ENCODE data around the gene HNRNPUL2.
A peak's percentile ranks its signal among the peaks of the same experiment; 100 is the strongest.

The HNRNPUL2 gene

DNA sequence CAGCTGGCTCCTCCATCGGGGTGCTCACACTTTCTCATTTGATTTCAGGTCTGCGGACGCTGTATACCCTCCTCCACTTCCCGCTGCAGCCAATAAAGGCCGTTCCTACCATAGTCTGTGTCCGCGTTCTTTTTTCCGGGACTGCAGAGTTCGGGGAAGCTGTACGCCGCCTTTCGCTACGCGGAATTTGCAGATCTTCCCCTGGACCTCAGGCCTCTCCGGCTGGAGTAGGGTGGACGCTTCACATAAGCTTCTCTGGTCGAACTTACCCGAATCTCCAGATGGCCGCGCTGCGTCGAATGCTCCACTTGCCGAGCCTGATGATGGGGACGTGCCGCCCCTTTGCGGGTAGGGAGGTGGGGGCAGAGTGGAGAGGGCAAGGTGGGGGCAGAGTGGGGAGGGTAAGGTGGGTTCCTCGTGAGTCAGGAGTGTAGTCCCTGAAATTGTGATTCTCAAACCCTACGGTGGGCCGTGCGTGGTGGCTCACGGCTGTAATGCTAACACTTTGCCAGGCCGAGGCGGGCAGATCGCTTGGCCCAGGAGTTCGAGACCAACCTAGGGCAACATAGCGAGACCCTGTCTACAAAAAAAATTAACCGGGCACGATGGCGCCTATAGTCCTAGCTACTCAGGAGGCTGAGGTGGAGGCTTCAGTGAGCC, 61.5 kb downstream of the HNRNPUL2 start:
- DNase-seq, result peak; percentile 70

DNA sequence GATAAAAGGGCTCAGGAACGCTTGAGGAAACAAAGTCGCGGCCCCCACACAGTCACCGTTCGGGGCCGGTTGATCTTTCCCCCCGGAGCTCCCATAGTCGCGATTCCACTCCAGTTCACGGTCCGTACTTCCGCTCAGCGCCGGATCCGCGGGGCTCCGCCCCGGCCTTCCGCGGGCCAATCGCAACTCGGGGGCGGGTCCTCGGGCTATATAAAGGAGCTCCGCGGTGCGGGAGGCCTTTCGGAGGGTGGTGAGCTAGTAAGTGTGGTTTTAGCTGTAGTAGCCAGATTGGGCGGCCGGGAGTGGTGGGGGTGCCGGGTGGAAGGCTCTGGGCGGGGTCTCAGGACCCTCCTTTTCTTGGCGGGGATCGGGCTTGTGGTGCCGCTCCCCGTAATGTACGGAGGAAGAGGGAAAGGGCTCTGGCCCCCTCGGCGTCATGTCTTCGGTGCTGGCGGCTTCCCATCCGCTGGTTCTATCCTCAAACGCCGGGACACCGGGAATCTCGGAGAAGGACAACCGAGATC, 62.1 kb downstream of the HNRNPUL2 start, which contains the start of the genes C11orf98 and CSKMT:
C11orf98 (minus strand) TSS at position 136 of the 524 bp plus-strand sequence; CDS start at position 95, 41 bp downstream.
CSKMT (plus strand) TSS at position 238 of the 524 bp plus-strand sequence. CDS start 568 bp downstream, outside the sequence.
- peak; percentile 91 for DNase-seq

GRCh38 chr11:62664405-62665074, 62.7 kb downstream of the HNRNPUL2 start:
- DNase-seq, result peak; percentile 57

Data from stimulated activated naive CD4-positive, alpha-beta T cell treated with Interleukin-2 at 50 U/mL for 16 hours (primary cell).